IPS DF 6.9 (cell line): ENCODE data around the gene RRN3.
"Not testable (repeated sequence)": the region's sequence is repeated elsewhere in the genome, so short reads cannot be mapped to it uniquely, and the experiment has no call there.

Experiments
- DNase-seq: peaks from one replicate; pipeline ENCODE4 v3.0.0-alpha.2; 2013; ENCODE audit warnings: low read depth, low spot score
- H3K27ac ChIP-seq: one replicate; pipeline ENCODE4 v1.5.1; 2013; ENCODE audit warnings: low read length, control low read depth
- H3K27me3 ChIP-seq: 2 replicates; pipeline ENCODE4 v1.6.1; 2013; ENCODE audit warnings: mild to moderate bottlenecking, low read length; ENCODE audit not compliant: control insufficient read depth, insufficient read depth
- H3K36me3 ChIP-seq: 2 replicates; pipeline ENCODE4 v1.6.1; 2013; ENCODE audit warnings: low read length; ENCODE audit not compliant: control insufficient read depth, insufficient read depth
- H3K4me1 ChIP-seq: 2 replicates; pipeline ENCODE4 v1.6.1; 2013; ENCODE audit warnings: low read length; ENCODE audit not compliant: control insufficient read depth, insufficient read depth
- H3K4me3 ChIP-seq: 2 replicates; pipeline ENCODE4 v1.5.1; 2013; ENCODE audit warnings: mild to moderate bottlenecking, low read length
- H3K9me3 ChIP-seq: 2 replicates; pipeline ENCODE4 v1.6.1; 2013; ENCODE audit warnings: low read length, inconsistent platforms; ENCODE audit not compliant: control insufficient read depth, insufficient read depth
- WGBS: extraction: QIAGEN DNeasy Blood & Tissue Kit; methylation state at CpG from one replicate; pipeline ENCODE4 v1.1.7; 2013; ENCODE audit warnings: mixed read lengths, missing lambda C conversion rate; ENCODE audit not compliant: insufficient read length, insufficient coverage; 5-methylcytosine and 5-hydroxymethylcytosine counted together

Gene RRN3

GRCh38 chr16:15049581-15050180, 44.4 kb downstream of the RRN3 start:
- DNase-seq, result no peak
- H3K4me1 ChIP-seq, result no peaks in the 10 kb centered on the region
- H3K4me3 ChIP-seq, result no peak overlapping the region
- H3K36me3 ChIP-seq, result peaks cover 6% of the 10 kb centered on the region; the same call in 1 of the 2 replicates
- no CpG with 5 or more reads among the region's 3 CpGs for WGBS
- H3K27ac ChIP-seq, result no peak overlapping the region
- H3K9me3 ChIP-seq, result no peaks in the 10 kb centered on the region
- no peaks in the 10 kb centered on the region for H3K27me3 ChIP-seq

- Histone ChIP-seq H3K4me3 (no peak overlapping the region), H3K9me3 (no peaks in the 10 kb centered on the region), H3K36me3 (peaks cover 6% of the 10 kb centered on the region; the same call in 1 of the 2 replicates), H3K27me3 (no peaks in the 10 kb centered on the region), H3K4me1 (no peaks in the 10 kb centered on the region), H3K27ac (no peak overlapping the region)
- DNase-seq, result no peak
- no CpG with 5 or more reads among the region's 21 CpGs for WGBS
These were observed 47.2 kb downstream of the RRN3 start for GRCh38 chr16:15046692-15047376.

GRCh38 chr16:15045270-15045669, 48.8 kb downstream of the RRN3 start:
- H3K27ac ChIP-seq, DNase-seq, H3K9me3 ChIP-seq, H3K4me3 ChIP-seq, H3K4me1 ChIP-seq, H3K27me3 ChIP-seq: not testable (repeated sequence)
- H3K36me3 ChIP-seq, result peaks cover 11% of the 10 kb centered on the region
- no CpG with 5 or more reads among the region's 9 CpGs for WGBS

- H3K9me3 ChIP-seq, result no peaks in the 10 kb centered on the region
- no peaks in the 10 kb centered on the region; the same call in 1 of the 2 replicates for H3K4me1 ChIP-seq
- H3K4me3 ChIP-seq, result no peak overlapping the region
- no CpG with 5 or more reads among the region's 11 CpGs for WGBS
- H3K36me3 ChIP-seq, result peaks cover 11% of the 10 kb centered on the region
- no peak for DNase-seq
- H3K27me3 ChIP-seq, result no peaks in the 10 kb centered on the region
- H3K27ac ChIP-seq, result no peak overlapping the region
These were observed 49.8 kb downstream of the RRN3 start for GRCh38 chr16:15044286-15044685.

- H3K27ac ChIP-seq, result no peak overlapping the region
- DNase-seq, result no peak
- no peaks in the 10 kb centered on the region for H3K9me3 ChIP-seq
- no peak overlapping the region for H3K4me3 ChIP-seq
- WGBS, result no CpG with 5 or more reads among the region's 5 CpGs
- peaks cover 16% of the 10 kb centered on the region for H3K36me3 ChIP-seq
- H3K27me3 ChIP-seq, result no peaks in the 10 kb centered on the region
- no peaks in the 10 kb centered on the region; the same call in 1 of the 2 replicates for H3K4me1 ChIP-seq
These were observed 50.7 kb downstream of the RRN3 start for GRCh38 chr16:15043344-15043743.

- Histone ChIP-seq H3K36me3 (peaks cover 17% of the 10 kb centered on the region), H3K9me3 (no peaks in the 10 kb centered on the region), H3K4me1 (no peaks in the 10 kb centered on the region; the same call in 1 of the 2 replicates), H3K27me3 (no peaks in the 10 kb centered on the region), H3K27ac (no peak overlapping the region), H3K4me3 (no peak overlapping the region)
- no CpG with 5 or more reads among the region's 16 CpGs for WGBS
- no peak for DNase-seq
These were observed 52.6 kb downstream of the RRN3 start for GRCh38 chr16:15041271-15042004.

- Histone ChIP-seq H3K9me3 (no peaks in the 10 kb centered on the region), H3K36me3 (peaks cover 40% of the 10 kb centered on the region), H3K4me3 (no peak overlapping the region), H3K27ac (no peak overlapping the region), H3K27me3 (no peaks in the 10 kb centered on the region), H3K4me1 (no peaks in the 10 kb centered on the region; the same call in 1 of the 2 replicates)
- WGBS, result no CpG with 5 or more reads among the region's 9 CpGs
- DNase-seq, result no peak
These were observed 55.4 kb downstream of the RRN3 start for GRCh38 chr16:15038689-15039088.

- H3K27me3 ChIP-seq, result no peaks in the 10 kb centered on the region
These were observed 56.3 kb downstream of the RRN3 start for GRCh38 chr16:15037745-15038144.

GRCh38 chr16:15037003-15037402, 57.1 kb downstream of the RRN3 start:
- H3K4me1 ChIP-seq, result no peaks in the 10 kb centered on the region; the same call in 1 of the 2 replicates
- no peak overlapping the region for H3K4me3 ChIP-seq
- no peak for DNase-seq
- WGBS, result no CpG with 5 or more reads among the region's 10 CpGs
- H3K27me3 ChIP-seq, result no peaks in the 10 kb centered on the region
- H3K36me3 ChIP-seq, result peaks cover 49% of the 10 kb centered on the region
- no peak overlapping the region for H3K27ac ChIP-seq
- no peaks in the 10 kb centered on the region for H3K9me3 ChIP-seq

More at GRCh38 chr16:15037745-15038144, 56.3 kb downstream of the RRN3 start:
- no peaks in the 10 kb centered on the region; the same call in 1 of the 2 replicates for H3K4me1 ChIP-seq
- H3K9me3 ChIP-seq, result no peaks in the 10 kb centered on the region
- DNase-seq, result no peak
- peaks cover 49% of the 10 kb centered on the region for H3K36me3 ChIP-seq
- no peak overlapping the region for H3K27ac ChIP-seq
- H3K4me3 ChIP-seq, result no peak overlapping the region
- no CpG with 5 or more reads among the region's 4 CpGs for WGBS

- WGBS, result no CpG with 5 or more reads among the region's 15 CpGs
- no peak overlapping the region for H3K4me3 ChIP-seq
- no peaks in the 10 kb centered on the region for H3K4me1 ChIP-seq
- DNase-seq, result no peak
- no peak overlapping the region for H3K27ac ChIP-seq
- H3K9me3 ChIP-seq, result no peaks in the 10 kb centered on the region
- H3K36me3 ChIP-seq, result peaks cover 47% of the 10 kb centered on the region
- no peaks in the 10 kb centered on the region for H3K27me3 ChIP-seq
These were observed 58.8 kb downstream of the RRN3 start for GRCh38 chr16:15035163-15035729.
